ENCODE measurements around the gene AFF2.

Gene AFF2

GRCh38 chrX:148500423-148501385, at the start of gene AFF2:
AFF2 (plus strand) TSS chrX:148500617; CDS start chrX:148501098, 481 bp downstream.
- DNase-seq, result peak in 3 of 4 experiments; percentile 1 to 13 (median 4)

DNA sequence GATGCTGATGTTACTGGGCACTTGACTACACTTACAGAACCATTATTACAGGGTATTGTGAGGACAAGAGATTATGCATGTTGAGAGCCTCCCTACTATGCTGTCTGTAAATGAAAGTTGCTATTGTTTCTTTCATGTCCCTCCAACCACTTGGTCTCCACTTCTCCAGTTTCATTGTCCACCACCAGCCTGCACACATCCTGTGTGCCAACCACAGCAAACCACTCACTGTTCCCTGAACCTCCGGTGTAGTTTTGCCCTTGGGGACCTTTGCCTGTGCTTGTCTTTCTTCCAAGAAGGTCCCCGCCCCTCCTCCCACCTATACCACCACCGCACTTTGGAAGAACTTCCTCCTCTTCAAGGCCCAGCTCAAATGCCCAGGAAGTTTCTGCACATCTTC, 43.1 kb upstream of the AFF2 start:
- no peak for DNase-seq

- DNase-seq, result no peak
These were observed 41.1 kb upstream of the AFF2 start for GRCh38 chrX:148459343-148459742.

GRCh38 chrX:148466292-148466691, 34.1 kb upstream of the AFF2 start:
- DNase-seq, result no peak

- DNase-seq, result no peak
These were observed 30.1 kb upstream of the AFF2 start for GRCh38 chrX:148470324-148470723.

DNA sequence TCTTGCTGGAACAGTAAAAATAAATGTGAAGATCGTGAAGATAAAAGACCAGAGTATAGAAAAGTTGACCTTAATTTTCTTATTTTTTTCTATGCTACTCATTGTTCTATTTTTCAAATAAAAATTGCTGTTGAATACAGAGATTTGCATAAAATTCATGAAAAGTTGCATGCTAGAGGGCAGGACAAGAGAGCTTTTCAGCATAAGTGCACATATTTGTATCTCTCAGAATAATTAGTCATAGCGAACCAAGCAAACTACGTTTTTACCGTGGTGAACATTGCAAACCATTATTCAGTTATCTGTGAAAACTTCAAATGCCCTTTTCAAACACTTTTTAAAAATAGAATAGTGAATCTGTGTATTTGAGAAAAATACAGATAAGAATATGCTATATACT, 26.4 kb upstream of the AFF2 start:
- DNase-seq, result no peak

- DNase-seq, result no peak
These were observed 8.4 kb upstream of the AFF2 start for GRCh38 chrX:148492057-148492456.

DNA sequence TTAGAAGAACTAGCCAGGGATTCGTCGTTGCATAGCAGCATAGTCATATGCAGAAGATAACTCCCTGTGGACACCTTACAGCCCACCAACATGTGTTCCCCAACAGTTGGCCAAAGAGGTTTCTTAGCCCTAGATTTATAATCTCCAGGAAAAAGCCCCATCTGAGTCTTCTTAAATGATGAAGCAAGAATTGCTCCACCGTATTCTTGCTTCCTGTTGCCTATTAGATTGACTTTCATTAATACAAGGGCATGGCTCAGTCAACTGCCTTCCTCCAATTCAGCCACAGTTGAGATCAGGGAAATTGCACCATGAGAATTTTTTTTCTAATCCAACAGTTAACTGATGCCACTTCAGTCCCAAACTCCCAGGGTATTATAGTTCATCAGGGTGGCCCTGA, 5.2 kb upstream of the AFF2 start:
- DNase-seq, result no peak

DNA sequence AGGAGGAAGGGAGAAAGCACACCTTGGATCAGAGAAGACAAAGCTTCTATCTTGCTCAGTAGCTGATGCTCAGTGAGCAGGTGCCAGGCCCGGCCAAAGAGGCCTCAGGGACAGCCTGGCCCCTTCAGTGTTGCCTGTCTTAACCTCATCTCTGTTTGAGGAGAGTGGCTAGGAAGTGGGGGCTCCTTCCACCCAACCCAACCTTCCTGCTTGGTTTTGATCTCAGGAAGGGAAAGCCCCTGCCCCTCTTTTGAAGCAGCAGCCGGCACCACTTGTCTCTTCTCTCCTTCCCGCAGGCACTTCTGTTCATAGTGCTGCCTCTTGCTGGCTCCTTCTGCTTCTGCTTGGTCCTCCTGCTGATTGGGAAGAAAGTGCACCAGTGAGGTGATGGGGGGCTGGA, 2.4 kb upstream of the AFF2 start:
- DNase-seq, result no peak

DNA sequence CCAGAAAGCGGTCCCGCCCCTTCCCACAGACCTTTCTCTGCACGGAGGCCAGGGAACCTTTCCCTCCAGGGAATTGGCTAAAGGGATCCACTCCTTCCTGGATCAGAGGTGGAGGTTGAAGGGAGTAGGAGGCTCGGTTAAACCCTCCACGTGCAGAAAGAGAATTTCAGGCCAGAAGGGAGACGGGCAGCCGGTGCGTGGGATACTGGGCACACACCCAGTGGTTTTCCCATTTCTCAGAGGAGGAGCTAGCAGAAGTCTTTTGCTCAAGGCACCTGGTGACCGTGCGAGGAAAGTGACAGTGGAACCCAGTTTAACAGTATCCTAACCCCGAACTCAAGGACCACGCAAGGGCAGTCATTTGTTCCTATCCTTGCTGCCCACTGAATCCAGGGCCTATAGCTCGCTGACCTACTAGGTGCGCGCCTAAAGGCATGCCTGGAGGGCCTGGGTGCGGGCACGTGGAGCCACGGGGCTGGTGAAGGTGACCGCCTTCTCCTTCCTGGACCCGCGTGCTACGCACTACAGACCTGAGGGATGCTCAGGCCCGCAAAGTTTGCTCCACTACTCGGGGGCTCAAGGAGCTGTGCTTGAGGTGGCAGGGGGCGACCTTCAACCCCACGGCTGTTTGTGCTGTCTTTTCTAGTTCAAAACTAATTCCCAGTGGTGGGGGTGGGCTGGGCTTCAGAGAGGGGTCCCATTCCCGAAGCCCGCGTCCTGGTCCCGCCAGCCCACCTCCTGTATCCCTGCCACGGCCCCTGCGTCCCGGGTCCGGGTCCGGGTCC, 587 bp upstream of the AFF2 start:
- no peak for DNase-seq

- no peak for DNase-seq
These were observed 1.1 kb downstream of the AFF2 start for GRCh38 chrX:148501386-148502066.

GRCh38 chrX:148504506-148504905, 4.1 kb downstream of the AFF2 start:
- DNase-seq, result no peak

DNA sequence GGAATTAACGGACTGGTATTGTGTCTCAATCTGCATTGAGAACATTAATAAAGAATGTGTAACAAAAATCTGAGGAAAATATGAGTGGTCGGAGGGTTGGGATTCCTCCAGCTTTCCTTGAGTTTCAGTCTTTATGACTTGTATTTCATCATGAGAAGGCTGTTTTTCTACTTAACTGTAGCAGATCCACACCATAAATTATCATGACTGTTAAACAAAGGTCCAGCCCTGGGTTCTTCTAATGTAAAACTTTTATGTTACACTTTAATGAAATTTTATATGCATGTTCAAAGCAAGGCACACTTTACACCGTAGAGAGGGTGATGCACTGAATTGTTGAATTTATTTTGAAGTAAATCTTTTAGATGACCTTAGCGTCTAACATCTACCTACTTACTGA, 7.0 kb downstream of the AFF2 start:
- DNase-seq, result no peak

- DNase-seq, result no peak
These were observed 12.0 kb downstream of the AFF2 start for GRCh38 chrX:148512453-148512852.

DNA sequence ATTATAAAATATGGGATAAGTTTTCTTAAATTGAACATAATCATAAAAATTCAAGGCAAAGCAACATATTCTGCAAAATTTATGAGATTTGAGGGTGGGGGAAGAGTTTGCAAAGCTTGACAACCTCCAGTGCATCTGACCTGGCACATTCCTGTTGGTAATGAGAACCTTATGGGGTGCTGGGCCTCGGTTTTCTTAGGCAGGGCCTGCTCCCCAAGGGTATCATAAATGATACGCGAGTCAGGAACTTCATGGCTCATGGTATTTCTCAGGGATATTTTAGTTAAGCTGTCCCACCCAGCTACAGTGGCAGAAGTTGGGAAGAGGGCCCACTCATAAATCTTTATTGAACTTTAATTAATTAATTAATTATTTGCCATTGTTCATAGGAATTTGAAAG, 13.2 kb downstream of the AFF2 start:
- DNase-seq, result no peak

GRCh38 chrX:148517176-148517575, 16.8 kb downstream of the AFF2 start:
- no peak for DNase-seq

GRCh38 chrX:148522006-148522405, 21.6 kb downstream of the AFF2 start:
- DNase-seq, result no peak

GRCh38 chrX:148523303-148524080, 23.1 kb downstream of the AFF2 start:
- no peak for DNase-seq

- peak in 1 of 4 experiments; percentile 0 for DNase-seq
These were observed 30.2 kb downstream of the AFF2 start for GRCh38 chrX:148530464-148531077.

DNA sequence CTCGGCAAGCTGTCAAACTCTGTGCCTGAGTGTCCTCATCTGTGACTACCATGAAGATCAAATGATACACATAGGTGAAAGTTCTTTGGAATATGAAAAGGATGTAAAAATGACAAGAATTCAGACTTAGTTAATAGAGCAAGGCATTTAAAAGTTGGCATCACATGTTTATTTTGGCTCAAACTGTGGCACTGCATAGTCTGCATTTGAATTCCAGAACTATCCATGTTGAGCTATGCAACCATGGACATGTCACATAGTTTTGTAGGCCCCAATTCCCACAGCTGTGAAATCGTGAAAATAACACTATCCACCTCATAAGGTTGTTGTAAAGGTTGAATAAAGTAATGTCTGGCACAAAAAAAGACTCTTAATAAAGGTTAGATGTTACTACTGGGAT, 33.9 kb downstream of the AFF2 start:
- DNase-seq, result no peak

DNA sequence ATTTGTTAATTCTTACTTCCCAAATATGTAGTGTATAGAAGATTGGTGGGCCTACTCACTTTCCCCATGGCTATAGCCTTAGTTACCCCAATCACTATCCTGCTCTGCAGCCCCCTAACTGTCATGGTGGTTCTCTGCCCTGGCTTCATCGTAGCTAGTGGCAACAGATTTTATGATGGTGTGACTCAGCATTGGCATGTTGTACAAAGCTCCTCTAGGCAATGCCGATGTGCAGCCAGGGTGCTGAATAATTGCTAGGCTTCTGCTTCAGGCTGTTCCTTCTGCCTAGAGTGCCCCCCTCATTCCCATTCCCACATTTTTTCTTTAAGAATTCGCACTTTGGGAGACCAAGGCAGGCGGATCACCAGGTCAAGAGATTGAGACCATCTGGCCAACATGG, 35.2 kb downstream of the AFF2 start:
- DNase-seq, result no peak

DNA sequence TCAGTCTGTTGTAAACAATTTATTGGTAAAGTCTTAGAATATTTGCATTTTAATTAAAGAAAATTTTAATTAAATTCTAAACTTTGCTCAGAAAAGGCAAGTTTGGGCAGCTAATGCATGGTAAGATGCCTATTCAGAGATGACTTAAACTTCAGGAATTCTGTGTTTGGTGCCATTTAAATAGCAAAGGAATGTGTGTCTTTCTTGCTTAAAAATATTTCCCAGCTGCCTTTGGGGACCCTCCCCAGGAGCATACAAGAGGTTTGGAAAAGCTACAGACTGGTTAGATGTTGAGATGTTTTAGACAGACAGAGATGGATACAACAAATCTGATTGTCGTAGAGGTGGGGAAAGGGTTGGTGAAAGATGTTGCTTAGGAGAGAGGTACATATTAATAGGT, 36.5 kb downstream of the AFF2 start:
- no peak for DNase-seq
